Epidermal melanocyte (primary cell): ENCODE results near the gene RFX2.
A peak's percentile ranks its signal among the peaks of the same experiment; 100 is the strongest.
"Not testable (repeated sequence)": the region's sequence is repeated elsewhere in the genome, so short reads cannot be mapped to it uniquely, and the experiment has no call there.

Experiments
- DNase-seq: peaks from one replicate; pipeline ENCODE4 v3.0.0; 2011; ENCODE audit warnings: low spot score; ENCODE audit not compliant: insufficient read length

RFX2 gene

GRCh38 chr19:6014551-6015135 is 95.7 kb downstream of the RFX2 start:
- no peak for DNase-seq

GRCh38 chr19:6012426-6013170 is 97.7 kb downstream of the RFX2 start:
- DNase-seq: no peak

GRCh38 chr19:6011794-6012193 is 98.5 kb downstream of the RFX2 start:
- DNase-seq: no peak

GRCh38 chr19:6011206-6011605 is 99.1 kb downstream of the RFX2 start:
- DNase-seq: no peak

DNA sequence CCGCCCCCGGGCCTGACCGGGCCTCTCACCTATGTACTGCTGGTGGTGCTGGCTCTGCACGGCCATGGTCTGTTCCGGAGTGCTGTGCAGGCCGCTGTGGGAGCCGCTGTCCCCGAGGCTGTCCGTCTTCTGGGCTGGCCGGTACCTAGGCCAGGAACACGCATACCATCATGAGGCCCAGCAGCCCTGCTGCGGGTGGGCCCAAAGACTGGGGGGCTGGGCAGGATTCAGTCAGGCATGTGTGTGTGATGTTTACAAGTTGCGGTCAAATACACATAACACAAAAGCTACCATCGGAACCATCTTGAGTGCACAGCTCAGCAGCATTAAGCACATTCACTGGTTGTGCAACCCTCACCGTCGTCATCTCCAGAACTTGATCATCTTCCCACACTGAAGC is 100.2 kb downstream of the RFX2 start:
- no peak for DNase-seq

DNA sequence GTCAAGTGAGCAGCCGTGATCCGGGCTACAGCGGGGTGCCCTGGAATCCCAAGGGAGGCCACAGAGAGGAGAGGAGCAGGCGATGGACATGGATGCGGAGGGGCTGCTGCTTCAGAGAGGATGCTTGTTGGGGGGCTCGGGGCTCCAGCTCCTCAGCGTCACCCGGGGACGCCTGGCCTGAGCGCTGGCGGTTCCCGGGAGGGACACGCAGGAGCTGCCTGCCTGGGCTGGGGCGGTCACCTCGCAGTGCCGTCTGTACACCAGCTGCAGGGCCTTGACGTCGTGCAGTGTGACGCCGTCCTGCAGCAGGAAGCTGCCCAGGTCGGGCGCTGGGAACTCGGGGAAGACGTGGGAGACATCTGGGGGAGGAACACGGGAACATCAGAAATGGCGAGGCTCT is 102.4 kb downstream of the RFX2 start:
- no peak for DNase-seq

DNA sequence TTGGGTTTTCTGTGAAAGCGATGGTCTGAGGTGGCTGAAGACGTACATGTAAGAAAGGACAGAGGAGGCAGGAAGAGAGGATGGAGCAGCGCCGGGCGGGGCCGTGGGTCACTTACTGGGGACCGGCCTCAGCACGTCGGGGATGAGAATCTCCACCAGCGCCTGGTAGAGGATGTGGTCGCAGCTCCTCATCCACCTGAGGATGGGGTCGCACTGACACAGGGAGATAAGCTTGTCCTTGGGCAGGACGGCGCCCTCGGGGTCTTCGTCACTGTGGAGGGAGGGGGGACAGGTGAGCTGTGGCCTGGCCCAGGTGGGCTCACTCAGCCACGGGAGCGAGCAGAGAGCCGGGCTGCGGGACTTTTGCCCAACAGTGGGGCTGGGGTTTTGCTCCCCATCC is 103.4 kb downstream of the RFX2 start:
- DNase-seq: no peak

DNA sequence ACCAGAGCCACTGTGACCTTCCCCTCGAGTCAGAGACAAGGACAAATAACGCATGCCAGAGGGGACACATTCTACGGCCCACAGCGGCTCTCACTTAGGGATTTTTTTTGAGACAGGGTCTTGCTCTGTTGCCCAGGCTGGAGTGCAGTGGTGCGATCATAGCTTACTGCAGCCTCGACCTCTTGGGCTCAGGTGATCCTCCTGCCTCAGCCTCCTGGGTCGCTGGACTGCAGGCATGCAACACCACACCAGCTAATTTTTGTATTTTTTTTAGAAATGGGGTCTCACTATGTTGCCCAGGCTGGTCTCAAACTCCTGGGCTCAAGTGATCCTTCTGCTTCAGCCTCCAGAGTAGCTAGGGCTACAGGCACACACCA is 104.2 kb downstream of the RFX2 start:
- DNase-seq: not testable (repeated sequence)

DNA sequence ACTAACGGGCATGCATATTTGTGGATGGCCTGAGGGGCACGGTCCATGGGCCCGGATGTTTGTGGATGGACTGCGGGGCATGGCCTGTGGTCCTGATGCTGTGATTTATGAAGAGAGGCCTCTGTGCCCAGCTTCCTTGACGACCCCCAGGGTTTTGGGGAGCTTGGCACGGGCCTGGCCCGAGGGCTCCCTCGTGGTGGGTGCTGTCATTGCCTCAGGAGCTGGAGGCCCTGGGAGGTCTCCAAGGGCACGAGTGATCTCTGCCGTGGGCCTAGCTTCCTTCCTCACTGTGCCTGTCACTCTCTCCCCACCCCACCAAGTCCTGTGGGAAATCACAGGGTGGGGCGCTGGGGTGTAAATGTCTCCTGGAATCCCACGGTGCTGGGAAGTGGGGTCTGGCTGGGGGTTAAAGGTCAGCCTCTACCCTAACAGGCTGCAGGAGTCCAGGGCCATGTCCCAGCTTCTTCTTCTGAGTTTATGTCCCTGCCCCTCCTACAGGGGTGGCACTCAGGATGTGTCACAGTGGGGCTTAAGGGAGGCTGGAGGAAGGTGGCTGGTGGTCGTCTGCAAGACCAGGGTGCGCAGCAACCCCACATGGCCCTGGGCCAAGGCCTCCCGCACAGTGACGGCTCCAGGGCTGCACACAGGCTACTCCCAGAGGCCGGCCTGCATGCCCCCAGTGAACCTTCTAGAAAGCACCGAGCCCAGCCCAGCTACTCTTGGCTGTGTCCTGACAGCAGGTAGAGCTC is 104.8 kb downstream of the RFX2 start:
- no peak for DNase-seq

GRCh38 chr19:6003976-6004375 is 106.3 kb downstream of the RFX2 start:
- DNase-seq: no peak

DNA sequence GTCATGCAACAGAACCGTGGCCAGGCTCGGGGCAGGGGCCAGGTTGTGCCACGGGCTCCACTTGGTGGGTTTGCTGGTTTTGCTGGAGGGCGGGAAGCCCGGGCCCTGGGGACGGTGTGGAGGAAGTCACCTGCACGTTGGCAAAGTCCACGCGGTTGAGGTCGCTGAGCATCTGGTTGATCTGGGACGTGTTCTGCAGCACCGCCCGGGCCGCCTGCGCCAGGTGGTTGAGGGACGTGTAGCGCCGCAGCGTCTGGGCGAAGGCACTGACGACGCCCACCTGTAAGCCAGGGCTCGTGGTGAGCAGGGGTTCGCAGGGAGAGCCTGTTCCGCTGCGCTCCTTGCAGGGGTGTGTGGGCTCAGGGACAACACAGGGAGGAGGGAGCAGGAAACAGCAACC is 107.7 kb downstream of the RFX2 start:
- no peak for DNase-seq

- DNase-seq: no peak
Observed at GRCh38 chr19:6000228-6000847, 110.0 kb downstream of the RFX2 start.

DNA sequence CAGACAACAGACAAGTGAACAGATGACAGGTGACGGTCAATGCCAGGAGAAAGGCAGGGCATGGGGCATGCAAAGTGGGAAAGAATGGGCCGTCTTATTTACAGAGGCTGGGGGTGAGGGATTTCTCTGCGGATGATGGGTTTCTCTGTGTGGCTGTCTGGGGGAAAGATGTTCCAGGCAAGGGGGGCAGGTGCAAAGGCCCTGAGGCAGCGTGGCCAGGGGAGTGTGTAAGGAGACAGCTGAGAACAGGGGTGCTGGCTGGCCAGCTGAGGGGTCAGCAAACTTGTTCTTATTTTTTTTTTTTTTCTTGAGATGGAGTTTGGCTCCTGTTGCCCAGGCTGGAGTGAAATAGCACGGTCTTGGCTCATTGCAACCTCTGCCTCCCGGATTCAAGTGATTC is 110.6 kb downstream of the RFX2 start:
- DNase-seq: no peak

DNA sequence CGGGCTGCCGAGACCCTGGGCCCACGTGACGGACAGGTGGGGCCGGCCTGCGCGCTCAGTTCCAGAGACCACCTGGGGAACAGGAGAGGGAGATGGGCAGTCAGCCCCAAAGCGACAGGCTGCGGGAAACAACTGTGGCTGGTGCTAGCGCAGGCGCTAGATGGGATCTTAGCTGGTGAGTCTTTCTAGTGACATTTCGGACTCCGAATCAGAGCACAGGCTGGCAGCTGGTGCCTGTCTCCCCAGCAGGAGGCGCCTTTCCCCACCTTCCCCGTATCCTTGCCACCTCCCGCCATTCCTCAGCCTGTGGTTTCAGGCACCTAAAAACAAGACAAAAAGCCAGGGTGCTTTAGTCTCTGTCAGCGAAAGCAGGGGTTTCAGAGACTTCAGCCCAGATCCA is 112.9 kb downstream of the RFX2 start:
- DNase-seq: no peak

GRCh38 chr19:5996623-5997320 is 113.5 kb downstream of the RFX2 start:
- no peak for DNase-seq

DNA sequence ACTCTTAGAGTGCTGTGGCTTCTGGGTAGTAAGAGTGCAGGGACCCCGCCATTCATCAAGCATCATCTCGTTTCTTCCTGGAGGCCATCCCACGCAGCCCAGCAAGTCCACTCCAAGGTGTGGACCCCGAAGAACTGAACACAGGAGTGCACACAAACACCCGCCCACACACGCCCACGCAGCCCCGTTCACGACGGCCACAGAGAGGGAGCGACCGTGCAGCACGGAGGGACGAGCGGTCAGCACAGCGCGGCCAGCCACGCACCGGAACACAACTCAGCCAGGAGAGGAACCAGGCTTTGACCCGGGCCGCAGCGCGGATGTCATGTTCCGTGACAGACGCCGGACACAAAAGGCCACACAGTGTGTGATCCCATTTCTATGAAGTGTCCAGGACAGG is 114.2 kb downstream of the RFX2 start:
- no peak for DNase-seq

- no peak for DNase-seq
Observed at GRCh38 chr19:5995606-5996005, 114.7 kb downstream of the RFX2 start.

DNA sequence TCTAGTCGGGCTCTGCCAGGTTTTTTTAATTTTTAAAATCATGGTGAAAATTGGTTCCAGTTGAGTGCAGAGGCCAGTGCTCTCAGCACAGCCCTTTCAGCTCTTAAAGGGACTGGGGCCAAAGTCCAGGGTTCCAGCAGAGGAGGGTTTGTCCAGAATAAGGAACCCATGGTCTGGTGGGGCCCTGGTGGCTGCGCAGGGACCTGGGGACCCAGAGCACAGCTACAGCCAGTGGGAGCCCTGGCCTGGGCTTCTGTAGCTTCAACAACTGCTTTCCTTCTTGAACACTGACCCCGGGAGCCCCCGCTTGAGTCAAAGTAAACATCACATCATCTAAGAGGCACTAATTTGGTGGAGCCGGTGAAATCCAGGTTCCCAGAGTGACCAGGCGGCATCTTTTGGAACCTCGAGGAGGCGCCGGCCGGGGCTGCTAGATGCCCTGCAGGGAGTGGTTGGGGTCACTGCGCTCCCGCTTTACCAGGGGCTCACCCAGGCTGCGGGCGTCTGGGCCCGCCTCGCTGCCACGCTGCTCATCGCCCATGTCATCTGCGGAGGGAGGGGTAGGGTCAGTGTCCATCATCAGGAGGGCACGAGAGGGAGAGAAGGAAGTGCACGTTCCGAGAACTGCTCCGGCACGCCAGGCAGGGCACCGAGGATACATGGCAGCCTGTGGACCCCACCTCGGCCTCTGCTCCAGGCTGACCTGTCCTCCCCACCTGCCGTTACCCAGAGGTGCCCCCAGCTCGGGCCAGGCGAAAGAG is 115.7 kb downstream of the RFX2 start:
- DNase-seq: no peak

- peak; percentile 42 for DNase-seq
Observed at GRCh38 chr19:5993648-5994358, 116.5 kb downstream of the RFX2 start.

- no peak for DNase-seq
Observed at GRCh38 chr19:5993201-5993600, 117.1 kb downstream of the RFX2 start.
